ENCODE data around the gene MED12L. TPM values are rescaled to one million over a fixed set of nuclear protein-coding genes. Genes with fewer than 3 reads are reported as not detected.
A peak's percentile ranks its signal among the peaks of the same experiment; 100 is the strongest.

MED12L gene
- total RNA-seq, 4 donors from 2014 or later: 0.19 to 0.83 (median 0.41) TPM

- 71% methylated on average over 8 of the region's 8 CpGs for WGBS
- H3K36me3 ChIP-seq: no peaks in the 10 kb centered on the region
- intact Hi-C loops (cut with DNase I): no loop called here
- no peak overlapping the region for H3K27ac ChIP-seq (replicated peaks in 1 of 4)
- no peaks in the 10 kb centered on the region for H3K4me1 ChIP-seq
- no peaks in the 10 kb centered on the region for H3K27me3 ChIP-seq
- H3K4me3 ChIP-seq: no peak overlapping the region
- DNase-seq (ENCODE audit: extremely low spot score): peak; percentile 37
- no peak for TF ChIP-seq POLR2A (IDR thresholded peaks at IDR 0.05; ENCODE audit: low read depth)
- TF ChIP-seq EP300 (IDR thresholded peaks at IDR 0.05): no peak
- TF ChIP-seq CTCF (IDR thresholded peaks at IDR 0.05): no peak
- no peak for TF ChIP-seq POLR2AphosphoS5 (IDR thresholded peaks at IDR 0.05)
- H3K9me3 ChIP-seq: no peaks in the 10 kb centered on the region
Measured at GRCh38 chr3:151101270-151101969, 16.0 kb downstream of the MED12L start.

GRCh38 chr3:151106311-151106710 lies 20.8 kb downstream of the MED12L start:
- no peak overlapping the region for H3K4me3 ChIP-seq
- no peak overlapping the region for H3K27ac ChIP-seq (replicated peaks in 1 of 4)
- TF ChIP-seq CTCF (IDR thresholded peaks at IDR 0.05): no peak
- no peak for TF ChIP-seq POLR2AphosphoS5 (IDR thresholded peaks at IDR 0.05)
- no peak for TF ChIP-seq POLR2A (IDR thresholded peaks at IDR 0.05; ENCODE audit: low read depth)
- no peak for TF ChIP-seq EP300 (IDR thresholded peaks at IDR 0.05)
- H3K27me3 ChIP-seq: no peaks in the 10 kb centered on the region
- DNase-seq (ENCODE audit: extremely low spot score): peak; percentile 60
- no peaks in the 10 kb centered on the region for H3K4me1 ChIP-seq
- no peaks in the 10 kb centered on the region for H3K36me3 ChIP-seq
- no peaks in the 10 kb centered on the region for H3K9me3 ChIP-seq
- WGBS: 87% methylated on average over 2 of the region's 2 CpGs
- intact Hi-C loops (cut with DNase I): no loop called here

- H3K27ac ChIP-seq (replicated peaks in 1 of 4): no peak overlapping the region
- DNase-seq (ENCODE audit: extremely low spot score): peak; percentile 26
- no peaks in the 10 kb centered on the region for H3K4me1 ChIP-seq
- intact Hi-C loops (cut with DNase I): no loop called here
- H3K4me3 ChIP-seq: no peak overlapping the region
- H3K27me3 ChIP-seq: no peaks in the 10 kb centered on the region
- no peaks in the 10 kb centered on the region for H3K36me3 ChIP-seq
- WGBS: 93% methylated on average over 4 of the region's 4 CpGs
- no peak for TF ChIP-seq POLR2A (IDR thresholded peaks at IDR 0.05; ENCODE audit: low read depth)
- TF ChIP-seq POLR2AphosphoS5 (IDR thresholded peaks at IDR 0.05): no peak
- TF ChIP-seq EP300 (IDR thresholded peaks at IDR 0.05): no peak
- no peak for TF ChIP-seq CTCF (IDR thresholded peaks at IDR 0.05)
- no peaks in the 10 kb centered on the region for H3K9me3 ChIP-seq
Measured at GRCh38 chr3:151107177-151107576, 21.7 kb downstream of the MED12L start.

GRCh38 chr3:151107701-151108100 lies 22.2 kb downstream of the MED12L start:
- Histone ChIP-seq H3K4me1 (no peaks in the 10 kb centered on the region), H3K9me3 (no peaks in the 10 kb centered on the region), H3K4me3 (no peak overlapping the region), H3K27ac (replicated peaks in 1 of 4) (no peak overlapping the region), H3K27me3 (no peaks in the 10 kb centered on the region), H3K36me3 (no peaks in the 10 kb centered on the region)
- no peak for TF ChIP-seq POLR2AphosphoS5 (IDR thresholded peaks at IDR 0.05)
- TF ChIP-seq CTCF (IDR thresholded peaks at IDR 0.05): no peak
- TF ChIP-seq POLR2A (IDR thresholded peaks at IDR 0.05; ENCODE audit: low read depth): no peak
- 82% methylated on average over 5 of the region's 5 CpGs for WGBS
- intact Hi-C loops (cut with DNase I): no loop called here
- peak; percentile 39 for DNase-seq (ENCODE audit: extremely low spot score)
